Stimulated activated CD4-positive, alpha-beta T cell treated with anti-CD3 and anti-CD28 coated beads, Interleukin-1b, Interleukin-23, amount 100 ng/mL, for 4 hours (primary cell): ENCODE results near the gene TMEM238L.

Experiments
- DNase-seq, 2 donors: peaks; one replicate each; pipeline ENCODE4 v3.0.0-alpha.2; 2020; ENCODE audit warnings: low read depth in 2 of 2

The TMEM238L gene

GRCh38 chr17:10804546-10804945, 647 bp upstream of the TMEM238L start:
- no peak for DNase-seq

- no peak for DNase-seq
Observed at GRCh38 chr17:10803350-10803749, 549 bp downstream of the TMEM238L start.

GRCh38 chr17:10802496-10803284, 1.2 kb downstream of the TMEM238L start:
- no peak for DNase-seq

GRCh38 chr17:10799407-10799806, 4.5 kb downstream of the TMEM238L start:
- DNase-seq: no peak

- DNase-seq: no peak
Observed at GRCh38 chr17:10798910-10799309, 5.0 kb downstream of the TMEM238L start.

GRCh38 chr17:10798332-10798749, 5.6 kb downstream of the TMEM238L start:
- DNase-seq: no peak

GRCh38 chr17:10797476-10798328, 6.2 kb downstream of the TMEM238L start:
- DNase-seq: no peak

- no peak for DNase-seq
Observed at GRCh38 chr17:10793816-10794215, 10.1 kb downstream of the TMEM238L start.

GRCh38 chr17:10793256-10793655, 10.6 kb downstream of the TMEM238L start:
- DNase-seq: no peak

GRCh38 chr17:10792151-10792550, 11.7 kb downstream of the TMEM238L start:
- DNase-seq: no peak

- DNase-seq: no peak
Observed at GRCh38 chr17:10790491-10791401, 13.2 kb downstream of the TMEM238L start.

- no peak for DNase-seq
Observed at GRCh38 chr17:10789694-10790271, 14.1 kb downstream of the TMEM238L start.

- DNase-seq: no peak
Observed at GRCh38 chr17:10787306-10788045, 16.4 kb downstream of the TMEM238L start.

- DNase-seq: no peak
Observed at GRCh38 chr17:10785295-10785694, 18.6 kb downstream of the TMEM238L start.

GRCh38 chr17:10779609-10780008, 24.3 kb downstream of the TMEM238L start:
- no peak for DNase-seq

- no peak for DNase-seq
Observed at GRCh38 chr17:10777890-10778289, 26.0 kb downstream of the TMEM238L start.

- no peak for DNase-seq
Observed at GRCh38 chr17:10777131-10777807, 26.6 kb downstream of the TMEM238L start.

- DNase-seq: no peak
Observed at GRCh38 chr17:10776381-10776780, 27.5 kb downstream of the TMEM238L start.

- no peak for DNase-seq
Observed at GRCh38 chr17:10775740-10776356, 28.1 kb downstream of the TMEM238L start.

GRCh38 chr17:10775058-10775457, 28.8 kb downstream of the TMEM238L start:
- no peak for DNase-seq
